ENCODE data around the gene RITA1.

GRCh38 chr12:113221997-113222729 is 36.6 kb downstream of the RITA1 start:
- TF ChIP-seq CTCF (IDR thresholded peaks at IDR 0.05; ENCODE audit: poor library complexity) (no peak), EZH2 (IDR thresholded peaks at IDR 0.05; ENCODE audit: borderline replicate concordance) (no peak)
